Kidney capillary endothelial cell (primary cell): ENCODE data around the gene NFKBIL1.
"Not testable (repeated sequence)": the region's sequence is repeated elsewhere in the genome, so short reads cannot be mapped to it uniquely, and the experiment has no call there.

Experiments
- DNase-seq: peaks from one replicate; pipeline ENCODE4 v3.0.0-alpha.2; 2018; ENCODE audit warnings: low spot score

Gene NFKBIL1

GRCh38 chr6:31546958-31547726 lies at the start of gene NFKBIL1:
Gene NFKBIL1 (plus strand): TSS chr6:31547608. CDS start chr6:31547695, 87 bp downstream.
- DNase-seq, result peak; percentile 85

GRCh38 chr6:31498748-31499147 lies 48.7 kb upstream of the NFKBIL1 start:
- DNase-seq, result peak; percentile 4

GRCh38 chr6:31499648-31500047 lies 47.8 kb upstream of the NFKBIL1 start:
- not testable (repeated sequence) for DNase-seq

- DNase-seq, result no peak
Observed at GRCh38 chr6:31502586-31502985, 44.8 kb upstream of the NFKBIL1 start.

GRCh38 chr6:31509036-31509435 lies 38.4 kb upstream of the NFKBIL1 start:
- not testable (repeated sequence) for DNase-seq

- no peak for DNase-seq
Observed at GRCh38 chr6:31510007-31510406, 37.4 kb upstream of the NFKBIL1 start.

GRCh38 chr6:31513456-31514165 lies 33.8 kb upstream of the NFKBIL1 start:
- DNase-seq, result no peak

- DNase-seq, result no peak
Observed at GRCh38 chr6:31521835-31522234, 25.6 kb upstream of the NFKBIL1 start.

GRCh38 chr6:31525553-31525931 lies 21.9 kb upstream of the NFKBIL1 start:
- no peak for DNase-seq

GRCh38 chr6:31525932-31526591 lies 21.3 kb upstream of the NFKBIL1 start:
- peak; percentile 83 for DNase-seq

- no peak for DNase-seq
Observed at GRCh38 chr6:31528307-31528777, 19.1 kb upstream of the NFKBIL1 start.

GRCh38 chr6:31528821-31529328 lies 18.5 kb upstream of the NFKBIL1 start, which contains the start of gene MCCD1:
Gene MCCD1 (plus strand): TSS chr6:31528962. CDS start chr6:31529015, 53 bp downstream.
- no peak for DNase-seq

GRCh38 chr6:31529329-31530150 lies 17.9 kb upstream of the NFKBIL1 start:
- DNase-seq, result no peak

- DNase-seq, result no peak
Observed at GRCh38 chr6:31530659-31531058, 16.7 kb upstream of the NFKBIL1 start.

- DNase-seq, result no peak
Observed at GRCh38 chr6:31531162-31531561, 16.2 kb upstream of the NFKBIL1 start.

GRCh38 chr6:31531771-31532643 lies 15.4 kb upstream of the NFKBIL1 start:
- no peak for DNase-seq

- DNase-seq, result no peak
Observed at GRCh38 chr6:31532644-31533454, 14.6 kb upstream of the NFKBIL1 start.

- DNase-seq, result no peak
Observed at GRCh38 chr6:31533455-31533841, 14.0 kb upstream of the NFKBIL1 start.

GRCh38 chr6:31534011-31534410 lies 13.4 kb upstream of the NFKBIL1 start:
- no peak for DNase-seq
